ENCODE results near the gene COL17A1.

Gene COL17A1

DNA sequence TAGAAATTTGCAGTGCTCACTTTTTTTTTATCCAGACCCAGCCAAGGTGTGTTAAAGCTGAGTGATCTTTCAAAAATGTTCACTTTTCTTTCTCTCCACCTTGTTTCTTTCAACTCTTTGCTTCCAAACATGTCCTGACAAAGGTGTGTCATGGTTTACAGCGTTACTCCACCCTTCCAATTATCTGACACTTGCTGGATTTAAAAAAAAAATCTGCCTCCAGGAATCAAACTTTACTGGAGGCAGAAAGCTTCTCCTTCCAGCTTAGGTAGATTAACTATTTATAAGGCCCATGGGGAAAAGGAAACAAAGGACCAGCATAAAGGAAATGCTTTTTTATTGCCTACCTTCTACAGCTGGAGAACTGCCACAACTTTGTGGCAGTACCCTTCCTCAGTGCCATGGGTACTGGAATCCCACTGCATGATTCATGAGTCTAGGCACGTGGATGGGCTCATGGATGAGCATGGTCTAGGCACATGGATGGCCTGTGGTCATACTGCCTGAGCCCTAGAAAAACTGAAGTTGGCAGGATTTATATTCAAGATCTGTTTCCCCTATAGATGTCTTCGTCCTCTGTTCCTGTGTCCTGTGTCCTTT lies at the start of gene COL17A1:
Gene COL17A1, minus strand, starts transcription at position 80 of the 600 bp plus-strand sequence. CDS start 5,207 bp downstream, outside the sequence.
- no peak for FAIRE-seq

DNA sequence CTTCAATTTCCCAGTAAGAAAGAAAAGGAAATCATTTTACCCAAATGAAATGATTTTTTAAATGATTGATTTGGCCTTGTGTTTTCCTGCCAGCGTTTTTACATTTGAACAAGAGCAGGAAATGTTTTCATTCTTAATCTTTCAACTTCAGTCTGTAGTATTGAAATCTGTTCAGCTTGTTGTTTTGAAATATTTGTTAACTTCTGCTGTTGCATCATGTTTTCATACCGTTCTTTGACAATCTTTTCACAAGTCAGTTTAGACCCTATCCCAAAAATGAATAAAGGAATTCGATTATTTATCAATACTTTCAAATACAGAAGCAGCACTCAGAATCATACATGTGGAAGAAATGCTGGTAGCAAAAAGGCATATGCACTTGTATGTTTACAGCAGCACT lies 44.4 kb upstream of the COL17A1 start:
- FAIRE-seq, result no peak

DNA sequence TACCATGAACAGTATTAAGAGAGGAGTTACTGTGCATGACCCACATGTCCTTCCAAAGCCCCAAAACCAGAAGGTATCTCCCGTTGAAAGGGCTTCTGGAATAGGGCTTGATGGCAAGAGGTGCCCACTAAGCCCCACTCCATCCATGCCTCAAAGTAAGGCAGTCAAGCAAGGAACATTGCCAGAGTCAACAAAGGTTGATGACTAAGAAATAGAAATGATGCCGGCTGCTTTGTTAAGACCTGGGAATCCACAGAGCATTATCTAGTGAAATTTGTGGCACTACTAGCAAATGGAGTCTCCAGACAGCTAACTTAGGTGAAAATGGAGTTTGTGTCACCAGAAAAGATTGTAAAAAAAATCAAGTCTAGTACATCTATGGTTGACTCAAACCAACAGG lies 42.5 kb upstream of the COL17A1 start:
- no peak for FAIRE-seq

DNA sequence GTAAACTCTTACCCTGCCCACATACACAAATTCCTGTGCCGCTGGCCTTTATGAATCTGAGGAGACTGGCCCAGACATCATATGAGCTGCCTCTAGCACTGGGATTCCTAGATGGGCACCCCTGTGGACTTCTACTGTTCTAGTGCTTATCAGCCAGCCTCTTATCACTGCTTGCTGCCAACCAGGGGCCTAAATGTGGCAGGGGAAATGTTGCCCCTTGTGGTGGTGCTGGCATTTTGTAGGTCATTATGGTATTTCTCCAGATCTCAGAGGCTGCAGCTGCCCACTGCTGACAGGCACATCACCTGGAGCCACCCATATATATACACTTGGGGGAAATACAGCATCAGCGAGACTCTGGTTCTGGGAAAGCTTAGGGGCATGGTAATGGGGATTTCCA lies 41.7 kb upstream of the COL17A1 start:
- FAIRE-seq, result no peak

DNA sequence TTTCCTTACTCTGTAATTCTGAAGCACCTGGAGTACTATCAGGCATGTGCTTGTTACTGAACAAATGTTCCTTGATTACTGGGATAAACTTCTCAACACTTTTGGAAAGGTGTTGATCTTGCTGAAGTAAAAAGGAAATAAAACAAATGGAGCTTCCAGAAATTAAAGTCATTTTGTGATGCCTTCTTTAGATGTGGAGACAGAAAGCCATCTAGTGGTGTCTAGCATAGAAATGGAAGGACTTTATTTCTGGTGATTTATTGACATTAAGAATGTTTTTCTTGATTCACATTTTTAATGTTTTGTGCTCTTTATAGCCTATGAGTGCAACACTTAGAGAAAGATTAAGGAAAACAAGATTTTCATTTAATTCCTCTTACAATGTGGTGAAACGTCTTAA lies 37.7 kb upstream of the COL17A1 start:
- peak; percentile 71 for FAIRE-seq

DNA sequence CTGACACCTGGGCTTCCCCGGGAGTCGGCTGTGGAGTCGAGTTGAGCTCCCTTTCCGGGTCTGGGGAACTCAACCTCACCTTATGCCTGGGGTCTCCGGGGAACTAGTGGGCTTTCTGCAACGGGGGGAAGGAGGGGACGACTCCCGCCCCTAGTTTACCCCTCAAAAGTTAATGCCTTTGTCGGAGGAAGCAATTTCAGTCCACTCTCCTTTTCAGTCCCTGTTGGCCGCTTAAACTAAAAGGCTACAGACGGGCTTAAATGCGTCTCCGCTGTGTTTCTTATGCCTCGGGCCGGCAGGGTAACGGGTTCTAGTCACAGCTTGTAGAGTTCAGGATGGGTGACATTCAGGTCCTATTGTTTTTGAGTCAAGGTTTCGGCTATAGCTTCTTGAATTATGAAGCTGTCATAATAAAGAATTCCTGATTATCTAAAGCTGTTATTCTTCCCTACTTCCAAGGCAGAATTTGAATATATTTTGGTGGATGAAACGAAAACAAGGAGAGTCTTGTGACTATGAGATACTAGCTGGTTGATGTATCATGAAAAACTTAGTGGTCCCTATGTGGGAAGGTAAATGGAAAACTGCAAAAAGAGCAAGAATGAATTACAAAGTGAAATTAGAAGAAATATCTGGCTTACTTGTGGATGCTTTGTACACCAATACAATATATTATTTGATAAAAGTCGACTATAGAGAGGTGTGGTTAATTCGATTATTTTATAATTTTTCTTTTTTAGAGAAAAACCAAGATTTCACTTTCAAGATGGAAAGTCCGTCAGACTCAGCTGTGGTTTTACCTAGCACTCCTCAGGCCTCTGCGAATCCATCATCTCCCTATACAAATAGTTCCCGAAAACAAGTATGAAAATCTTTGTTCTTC lies 36.8 kb upstream of the COL17A1 start:
- FAIRE-seq, result no peak

DNA sequence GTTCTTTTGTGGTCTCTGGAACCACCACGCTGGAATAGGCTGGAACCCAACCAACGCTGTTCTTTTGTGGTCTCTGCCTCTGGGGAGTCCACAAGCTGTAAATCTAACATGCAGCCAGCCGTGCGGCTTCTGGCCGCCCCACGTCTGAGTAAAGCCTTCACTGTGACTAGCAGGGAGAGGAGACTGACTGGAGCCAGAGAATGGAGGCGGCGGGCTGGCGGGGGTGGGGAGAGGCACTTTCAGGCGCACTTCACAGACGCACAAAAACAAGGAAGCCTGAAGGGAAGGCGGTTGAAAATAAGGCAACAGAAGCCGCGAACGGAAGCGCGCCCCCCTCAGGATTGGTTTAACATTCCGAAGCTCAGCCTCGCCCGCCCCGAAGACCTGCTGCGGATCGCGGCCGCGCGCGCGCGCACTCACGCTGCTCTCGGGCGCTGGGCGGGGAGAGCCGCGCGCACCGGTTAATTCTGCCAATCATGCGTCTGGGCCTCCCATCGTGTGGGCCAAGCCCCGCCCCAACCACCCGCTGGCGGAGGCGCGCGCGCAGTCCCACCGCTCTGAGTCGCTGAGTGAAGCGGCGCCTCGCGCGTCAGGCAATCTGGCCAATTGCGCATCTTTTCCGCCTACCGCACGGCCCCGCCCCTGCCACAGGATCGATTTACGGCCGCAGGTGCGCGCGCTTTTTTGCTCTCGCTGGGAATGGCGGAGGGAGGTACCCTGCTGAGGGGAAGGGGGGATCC lies 36.0 kb upstream of the COL17A1 start, which contains the start of gene SFR1:
Gene SFR1, plus strand, starts transcription at position 687 of the 740 bp plus-strand sequence. Its CDS starts 13 bp downstream, at position 700.
- peak; percentile 75 for FAIRE-seq

DNA sequence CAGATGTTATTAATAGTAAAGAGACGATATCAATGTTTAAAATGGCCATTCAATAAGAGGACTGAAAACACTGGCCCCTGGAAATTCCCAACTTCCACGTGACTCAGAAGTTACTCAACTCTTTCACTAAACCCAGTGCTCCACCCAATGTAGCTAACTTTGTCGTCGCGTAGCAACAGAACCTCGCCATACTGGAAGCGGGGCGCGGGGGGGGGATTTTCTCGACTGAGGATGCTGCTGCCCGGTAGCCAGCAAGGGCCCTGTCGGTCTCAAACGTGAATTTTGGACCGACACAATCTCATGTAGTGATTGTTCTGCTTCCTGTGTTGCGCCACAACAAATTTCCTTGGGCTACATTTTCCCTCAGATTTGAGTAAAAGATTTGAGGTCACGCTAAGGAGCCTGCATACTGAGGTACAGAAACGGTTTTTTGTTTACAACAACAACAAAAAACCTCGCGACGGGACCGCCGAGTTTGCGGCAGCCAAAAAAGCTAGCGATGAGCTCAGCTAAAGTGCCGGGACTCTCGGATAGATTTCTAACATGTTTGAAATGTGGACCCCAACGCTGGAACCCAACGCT lies 35.3 kb upstream of the COL17A1 start:
- peak; percentile 24 for FAIRE-seq

DNA sequence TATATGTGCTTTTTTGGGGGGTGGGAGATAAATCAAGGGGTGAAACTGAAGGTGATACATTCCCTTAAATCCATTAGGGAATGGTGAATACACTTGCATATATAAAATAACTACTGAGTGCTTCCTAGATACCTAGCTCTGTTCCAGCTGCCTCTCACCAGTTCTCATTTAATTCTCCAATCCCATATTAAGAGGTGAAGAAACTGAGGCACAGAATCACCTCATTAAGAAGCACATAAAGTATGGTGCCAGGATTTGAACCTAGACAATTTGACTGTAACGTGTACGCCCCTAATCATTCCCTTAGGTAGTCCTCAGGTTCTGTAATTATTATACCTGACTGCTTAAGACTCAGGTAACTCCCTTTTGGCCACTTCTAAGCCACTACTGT lies 34.8 kb upstream of the COL17A1 start:
- no peak for FAIRE-seq

DNA sequence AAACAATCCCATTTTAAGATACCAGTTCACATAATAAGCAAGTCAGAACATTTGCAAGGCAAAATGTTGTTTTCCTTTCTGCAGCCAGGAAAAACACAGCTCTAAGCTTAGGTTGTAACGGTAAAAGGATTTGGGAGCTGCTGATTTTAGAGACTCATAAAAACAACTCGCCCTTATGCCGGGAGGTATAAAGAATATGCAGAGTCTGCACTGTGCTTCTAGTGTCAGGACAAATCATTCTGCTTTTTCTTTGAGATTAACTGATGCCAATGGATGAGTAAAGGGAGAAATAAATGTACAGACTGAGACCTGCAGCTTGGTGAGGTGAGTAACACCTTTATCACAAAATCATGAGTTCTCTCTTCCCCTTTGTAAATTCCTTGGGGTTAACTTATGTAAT lies 34.3 kb upstream of the COL17A1 start:
- no peak for FAIRE-seq

DNA sequence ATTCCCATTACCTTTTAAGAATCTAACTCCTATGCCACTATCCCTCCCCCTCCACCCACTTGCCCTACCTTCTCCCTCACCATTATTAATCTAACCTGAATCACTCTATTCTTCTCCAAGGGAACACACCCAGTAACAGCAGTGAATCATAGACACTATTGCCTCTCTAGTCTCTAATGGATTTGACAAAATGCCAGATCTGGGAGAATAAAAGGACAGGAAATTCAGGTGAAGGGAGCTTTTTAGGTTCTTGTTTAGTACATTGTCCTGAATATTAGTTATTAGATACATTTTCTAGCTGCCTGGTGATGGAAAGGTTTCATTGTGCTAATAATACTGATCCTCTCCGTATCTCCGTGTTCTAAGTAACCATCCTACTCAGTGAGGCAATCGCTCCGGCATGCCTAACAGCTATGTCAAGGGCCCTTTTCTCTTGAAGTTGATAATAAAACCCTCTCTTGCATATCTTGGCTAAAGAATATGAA lies 32.2 kb upstream of the COL17A1 start:
- FAIRE-seq, result no peak

DNA sequence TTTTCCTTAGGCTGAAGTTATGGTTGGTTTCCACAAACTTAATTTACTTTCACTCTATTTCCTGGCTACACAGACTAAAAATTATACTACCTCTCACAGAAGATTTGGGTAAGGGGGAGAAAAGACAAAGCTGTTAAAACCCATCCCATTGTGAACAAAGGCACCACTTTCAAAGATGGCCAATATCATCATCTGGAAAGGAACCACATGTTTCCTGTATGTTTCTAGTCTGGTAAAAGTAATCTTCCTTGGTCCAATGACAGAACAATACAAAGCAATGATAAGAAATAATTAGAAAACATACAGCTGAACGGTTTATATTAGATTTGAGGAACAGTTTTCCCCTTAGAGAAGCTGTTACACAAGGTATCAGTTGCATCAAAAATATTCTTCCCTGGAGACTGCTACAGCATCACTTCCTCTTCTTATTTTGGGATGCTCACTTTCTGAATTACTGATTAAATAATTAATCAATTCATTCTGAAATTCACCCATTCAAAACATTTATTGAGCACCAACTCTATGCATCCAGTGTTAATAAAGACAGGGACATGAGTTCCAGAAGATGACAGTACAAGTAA lies 27.8 kb upstream of the COL17A1 start:
- no peak for FAIRE-seq

DNA sequence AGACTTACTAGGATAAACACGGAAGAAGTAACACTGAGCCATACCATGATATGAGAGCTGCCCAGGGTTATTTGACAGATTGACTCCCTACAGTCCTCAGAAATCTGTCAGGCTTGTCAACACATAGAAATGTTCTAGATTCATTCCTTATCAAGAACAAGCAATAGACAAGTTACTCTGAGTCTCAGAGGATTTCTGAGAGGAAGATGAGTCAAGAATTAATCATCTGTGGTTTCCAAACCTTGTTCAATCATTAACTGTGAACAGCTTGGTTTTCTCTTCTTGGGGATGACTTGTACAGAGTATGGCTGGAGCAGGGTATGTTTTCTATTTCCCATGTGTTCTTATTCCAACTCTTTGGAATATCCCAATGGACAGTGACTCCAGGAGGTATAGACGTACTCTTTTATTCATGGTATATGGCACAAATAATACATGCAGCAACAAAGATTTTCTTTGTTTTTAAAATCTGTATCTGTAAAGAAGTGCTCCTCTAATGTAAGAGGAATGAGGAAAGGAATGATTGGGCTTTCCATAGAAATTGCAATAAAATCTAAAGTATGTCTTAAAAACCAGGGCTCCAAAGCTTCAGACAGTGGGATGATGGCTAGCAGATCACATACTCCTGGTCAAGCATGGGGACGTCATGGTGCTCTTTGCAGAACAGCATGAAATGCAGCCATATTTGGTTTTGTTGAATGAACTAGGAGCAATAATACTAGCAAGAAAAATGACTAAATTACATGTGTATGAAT lies 24.4 kb upstream of the COL17A1 start:
- no peak for FAIRE-seq

DNA sequence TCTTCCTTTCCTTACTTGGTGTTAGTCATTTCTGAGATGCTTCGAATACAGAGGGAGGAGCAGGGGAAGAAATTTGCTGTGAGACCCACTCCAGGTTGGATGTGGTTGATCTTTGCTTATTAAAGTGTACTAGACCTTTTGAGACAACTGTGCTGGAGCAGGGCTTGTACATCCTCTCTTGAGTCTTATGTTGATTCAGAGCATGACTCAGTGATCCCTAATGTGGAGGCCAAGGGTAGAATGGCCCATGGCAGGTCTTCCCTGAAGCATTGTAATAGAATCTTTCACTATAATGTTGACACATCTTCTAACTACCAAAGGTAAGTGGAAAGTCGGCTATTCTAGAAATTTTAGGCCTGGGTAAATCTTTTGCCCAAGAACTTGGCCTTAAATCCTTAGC lies 19.2 kb upstream of the COL17A1 start:
- FAIRE-seq, result no peak

DNA sequence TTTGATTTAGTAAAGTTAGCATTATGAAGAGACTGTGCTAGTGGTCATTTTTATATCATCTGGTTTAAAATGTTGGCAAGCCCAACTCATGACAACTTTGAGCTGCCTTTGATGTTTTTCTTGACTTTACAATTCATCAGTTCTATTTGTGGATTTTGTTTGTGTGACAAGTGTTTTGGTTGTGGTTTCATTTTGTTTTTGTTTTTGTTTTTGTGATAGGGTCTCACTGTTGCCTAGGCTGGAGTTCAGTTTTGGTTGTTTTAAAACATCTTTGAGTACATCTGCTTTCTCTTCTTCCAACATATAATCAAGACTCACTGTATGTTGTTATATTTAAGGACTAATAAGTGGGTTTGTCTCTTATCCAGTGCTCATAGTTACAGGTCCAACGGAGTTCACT lies 18.7 kb upstream of the COL17A1 start:
- FAIRE-seq, result no peak

DNA sequence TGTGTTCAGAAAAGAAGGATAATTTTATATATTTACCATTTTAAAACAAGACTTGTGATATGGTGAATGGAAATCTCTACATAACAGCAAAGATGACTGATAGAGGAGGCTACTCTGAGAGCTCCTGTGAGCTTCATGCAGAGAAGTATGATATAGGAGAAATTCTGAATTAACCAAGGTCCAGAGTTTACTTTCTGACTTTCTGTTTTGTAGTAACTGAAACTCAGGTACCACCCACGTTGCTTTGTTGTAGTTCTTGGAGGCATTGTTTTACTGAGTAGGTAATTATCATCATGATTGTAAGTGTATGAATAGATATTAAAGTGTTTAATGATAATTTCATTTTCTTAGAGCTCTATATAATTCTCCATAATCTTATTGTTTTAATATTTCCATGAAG lies 18.3 kb upstream of the COL17A1 start:
- FAIRE-seq, result no peak

DNA sequence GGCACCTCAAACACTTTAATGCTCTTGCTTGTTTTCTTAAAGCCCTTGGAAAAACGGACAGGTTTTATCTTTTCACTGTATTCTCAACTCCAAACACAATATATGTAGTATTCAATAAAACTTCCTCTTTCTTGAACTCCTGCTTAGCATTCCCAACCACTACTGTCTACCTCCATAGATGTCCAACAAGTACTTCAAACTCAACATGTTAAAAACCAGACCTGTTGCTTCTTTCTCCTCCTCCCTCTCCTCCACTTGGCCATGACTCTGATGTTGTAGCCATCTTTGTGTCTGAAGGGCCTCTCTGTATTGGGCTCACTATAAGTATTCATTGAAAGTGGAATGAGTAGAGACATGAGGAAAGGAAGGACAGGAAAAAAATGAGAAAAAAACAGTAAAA lies 16.2 kb upstream of the COL17A1 start:
- no peak for FAIRE-seq

DNA sequence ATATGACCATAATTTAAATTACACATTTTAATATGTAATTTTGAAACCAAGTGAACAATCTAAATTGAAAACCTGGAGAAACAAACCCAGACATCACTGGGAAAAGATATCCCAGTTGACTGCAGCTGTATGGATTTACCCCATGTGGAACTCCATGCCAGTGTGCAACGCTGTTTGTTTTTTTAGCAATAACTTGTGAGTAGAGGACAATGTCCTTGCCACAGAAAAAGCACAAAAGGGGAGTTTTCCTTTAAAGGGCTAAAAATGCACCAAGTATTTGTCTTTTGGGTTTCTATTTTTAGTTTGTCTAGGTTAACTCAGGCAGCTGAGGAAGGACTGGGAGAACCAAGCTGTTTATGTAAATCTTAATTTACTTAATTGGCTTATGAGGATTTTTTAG lies 15.1 kb upstream of the COL17A1 start:
- FAIRE-seq, result no peak

DNA sequence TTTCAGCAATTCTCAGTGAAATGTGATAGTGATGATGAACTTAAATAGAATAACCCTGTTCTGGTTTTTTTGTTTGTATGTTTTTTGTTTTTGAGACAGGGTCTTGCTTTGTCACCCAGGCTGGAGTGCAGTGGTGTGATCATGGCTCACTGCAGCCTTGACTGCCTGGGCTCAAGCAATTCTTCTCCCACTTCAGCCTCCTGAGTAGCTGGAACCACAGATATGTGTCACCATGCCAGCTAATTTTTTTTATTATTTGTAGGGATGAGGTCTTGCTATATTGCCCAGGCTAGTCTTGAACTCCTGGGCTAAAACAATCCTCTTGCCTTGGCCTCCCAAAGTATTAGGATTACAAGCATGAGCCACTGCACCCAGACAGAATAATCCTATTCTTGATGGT lies 14.3 kb upstream of the COL17A1 start:
- no peak for FAIRE-seq

DNA sequence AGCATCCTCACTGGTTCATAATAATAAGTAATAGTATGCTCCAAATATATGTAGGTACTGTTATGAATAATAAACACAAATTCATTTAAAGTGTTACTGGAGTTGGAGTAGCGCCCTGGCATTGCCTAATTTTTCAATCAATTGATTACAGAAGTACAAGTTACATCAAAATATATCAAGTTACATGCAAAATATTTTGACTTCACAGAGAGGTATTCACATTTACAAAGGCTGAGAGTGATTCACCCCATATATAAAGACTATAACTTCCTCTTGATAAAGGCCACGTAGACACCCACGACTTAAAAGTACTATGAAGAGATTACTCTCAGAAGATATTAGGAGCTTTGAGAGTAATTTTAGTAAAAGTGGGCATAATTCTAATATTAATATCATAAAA lies 13.6 kb upstream of the COL17A1 start:
- FAIRE-seq, result no peak

DNA sequence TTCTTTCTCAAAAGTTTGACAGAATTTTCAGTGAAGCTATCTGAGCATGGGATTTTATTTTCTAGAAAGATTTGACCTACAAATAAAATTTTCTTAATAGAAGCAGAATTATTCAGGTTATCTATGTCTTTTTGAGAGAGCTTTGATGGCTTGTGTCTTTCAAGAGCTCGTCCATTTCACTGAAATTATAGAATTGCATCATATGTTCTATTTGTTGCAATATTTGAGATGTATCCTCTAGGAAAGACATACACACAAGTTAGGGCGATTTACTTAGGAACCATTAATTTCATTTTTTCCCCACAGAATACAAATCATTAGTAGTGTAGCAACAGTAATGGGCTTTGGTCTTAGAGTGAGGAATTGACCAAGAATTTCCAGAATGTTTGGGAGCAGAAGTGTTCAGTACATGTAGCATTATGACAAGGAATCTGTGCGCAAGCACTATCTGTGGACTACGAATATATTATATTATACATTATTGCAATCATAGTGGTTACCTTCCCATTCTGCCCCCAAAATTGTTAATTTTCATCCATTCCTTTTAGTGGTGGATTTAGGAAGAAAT lies 12.8 kb upstream of the COL17A1 start:
- no peak for FAIRE-seq

DNA sequence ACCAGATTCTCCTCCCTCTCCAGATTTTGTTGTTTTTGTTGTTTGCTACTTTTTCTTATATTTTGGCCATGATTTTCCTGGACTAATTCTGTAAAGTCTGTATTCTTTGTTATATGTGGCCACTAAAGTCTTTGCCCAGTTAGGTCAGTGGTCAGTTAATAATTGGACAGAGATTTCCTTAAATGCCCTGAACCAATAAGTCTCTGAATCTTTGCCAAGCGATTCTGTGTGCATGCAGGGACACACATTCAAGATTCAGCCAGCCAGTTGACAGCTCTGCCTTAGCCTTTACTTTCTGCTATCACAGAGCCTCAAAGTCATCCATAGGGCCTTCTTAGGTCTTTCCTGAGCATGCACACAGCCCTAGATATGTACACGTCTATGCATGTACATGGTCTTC lies 11.0 kb upstream of the COL17A1 start:
- no peak for FAIRE-seq

Data from colon (tissue), 2 donors.